Measurements from ENCODE around the gene CUX1. TPM values are rescaled to one million over a fixed set of nuclear protein-coding genes. Genes with fewer than 3 reads are reported as not detected.

CUX1 gene
- total RNA-seq, 2 experiments from 2014 or later: 35.6 to 38.0 TPM

- no peaks in the 10 kb centered on the region for H3K27me3 ChIP-seq (ENCODE audit: control insufficient read depth in 1 of 2, insufficient read depth in 2 of 2, low read length in 2 of 2)
- no peak for TF ChIP-seq CTCF (IDR thresholded peaks at IDR 0.05)
- ATAC-seq (ENCODE audit: poor library complexity): no peak
- ChIA-PET CTCF (no interaction called here), POLR2A (no interaction called here)
- no peak for DNase-seq
- peaks cover 22% of the 10 kb centered on the region for H3K36me3 ChIP-seq (ENCODE audit: insufficient read depth, low read length)
- no peaks in the 10 kb centered on the region for H3K4me1 ChIP-seq (ENCODE audit: insufficient read depth, low read length)
- Mint-ChIP-seq H3K36me3 (ENCODE audit: low read depth) (peaks cover 47% of the 10 kb centered on the region), H3K27me3 (no peaks in the 10 kb centered on the region), H3K4me1 (ENCODE audit: low read depth) (no peaks in the 10 kb centered on the region), H3K9me3 (no peaks in the 10 kb centered on the region), H3K4me3 (no peak overlapping the region), H3K27ac (no peak overlapping the region)
- no peak overlapping the region for H3K27ac ChIP-seq (ENCODE audit: low read depth in 1 of 2, low read length in 2 of 2)
- no peak overlapping the region for H3K4me3 ChIP-seq (ENCODE audit: low read length)
- intact Hi-C loops (cut with DNase I, micrococcal nuclease): no loop called here
- H3K9me3 ChIP-seq (ENCODE audit: control insufficient read depth in 1 of 2, insufficient read depth in 1 of 2, low read length in 2 of 2): no peaks in the 10 kb centered on the region
Measured at GRCh38 chr7:102208826-102209225, 391.4 kb downstream of the CUX1 start.

- Histone ChIP-seq H3K4me1 (ENCODE audit: insufficient read depth, low read length) (no peaks in the 10 kb centered on the region), H3K27ac (ENCODE audit: low read depth in 1 of 2, low read length in 2 of 2) (no peak overlapping the region), H3K9me3 (ENCODE audit: control insufficient read depth in 1 of 2, insufficient read depth in 1 of 2, low read length in 2 of 2) (no peaks in the 10 kb centered on the region), H3K4me3 (ENCODE audit: low read length) (no peak overlapping the region), H3K36me3 (ENCODE audit: insufficient read depth, low read length) (peaks cover 9% of the 10 kb centered on the region), H3K27me3 (ENCODE audit: control insufficient read depth in 1 of 2, insufficient read depth in 2 of 2, low read length in 2 of 2) (no peaks in the 10 kb centered on the region)
- DNase-seq (no peak), ATAC-seq (ENCODE audit: poor library complexity) (no peak)
- POLR2A ChIA-PET: no interaction called here
- H3K9me3 Mint-ChIP-seq: no peaks in the 10 kb centered on the region
- no peaks in the 10 kb centered on the region for H3K4me1 Mint-ChIP-seq (ENCODE audit: low read depth)
- H3K27ac Mint-ChIP-seq: no peak overlapping the region
- no peak overlapping the region for H3K4me3 Mint-ChIP-seq
- intact Hi-C loops (cut with DNase I, micrococcal nuclease): no loop called here
- peaks cover 38% of the 10 kb centered on the region for H3K36me3 Mint-ChIP-seq (ENCODE audit: low read depth)
- H3K27me3 Mint-ChIP-seq: no peaks in the 10 kb centered on the region
- CTCF ChIA-PET: no interaction called here
- no peak for TF ChIP-seq CTCF (IDR thresholded peaks at IDR 0.05)
Measured at GRCh38 chr7:102210787-102211186, 393.4 kb downstream of the CUX1 start.

GRCh38 chr7:102211590-102212550, 394.4 kb downstream of the CUX1 start:
- DNase-seq: no peak
- no peak overlapping the region for H3K27ac ChIP-seq (ENCODE audit: low read depth in 1 of 2, low read length in 2 of 2)
- H3K27me3 Mint-ChIP-seq: no peaks in the 10 kb centered on the region
- no peaks in the 10 kb centered on the region for H3K4me1 ChIP-seq (ENCODE audit: insufficient read depth, low read length)
- POLR2A ChIA-PET: no interaction called here
- TF ChIP-seq CTCF (IDR thresholded peaks at IDR 0.05): no peak
- peaks cover 32% of the 10 kb centered on the region for H3K36me3 Mint-ChIP-seq (ENCODE audit: low read depth)
- intact Hi-C loops (cut with DNase I, micrococcal nuclease): no loop called here
- H3K4me3 Mint-ChIP-seq: no peak overlapping the region
- ATAC-seq (ENCODE audit: poor library complexity): no peak
- H3K27ac Mint-ChIP-seq: no peak overlapping the region
- peaks cover 8% of the 10 kb centered on the region for H3K36me3 ChIP-seq (ENCODE audit: insufficient read depth, low read length)
- H3K27me3 ChIP-seq (ENCODE audit: control insufficient read depth in 1 of 2, insufficient read depth in 2 of 2, low read length in 2 of 2): no peaks in the 10 kb centered on the region
- no peak overlapping the region for H3K4me3 ChIP-seq (ENCODE audit: low read length)
- CTCF ChIA-PET: no interaction called here
- no peaks in the 10 kb centered on the region for H3K9me3 ChIP-seq (ENCODE audit: control insufficient read depth in 1 of 2, insufficient read depth in 1 of 2, low read length in 2 of 2)
- no peaks in the 10 kb centered on the region for H3K4me1 Mint-ChIP-seq (ENCODE audit: low read depth)
- H3K9me3 Mint-ChIP-seq: no peaks in the 10 kb centered on the region
